ENCODE results near the gene COMMD3. TPM values are rescaled to one million over a fixed set of nuclear protein-coding genes. Genes with fewer than 3 reads are reported as not detected.

COMMD3 gene
- total RNA-seq, 1 experiment from 2014 or later, result 43.5 TPM

DNA sequence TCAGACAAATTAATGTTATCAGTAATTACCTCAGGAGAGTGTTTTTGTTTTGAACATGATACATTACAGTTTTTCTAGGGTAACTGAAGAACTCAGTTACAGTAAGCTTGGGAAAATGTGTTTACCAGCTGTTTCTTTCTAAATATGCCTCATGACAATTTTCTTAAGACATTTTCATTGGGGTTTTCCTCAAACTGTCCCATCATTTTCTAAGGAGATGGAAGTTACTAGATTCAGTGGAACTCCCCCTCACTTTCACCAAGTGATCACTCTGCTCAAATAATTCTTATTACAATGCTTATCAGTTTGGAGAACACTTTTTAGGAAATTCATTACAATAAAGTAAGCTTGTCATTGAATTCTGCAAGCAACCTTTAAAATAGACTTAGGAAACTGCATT is 22.7 kb downstream of the COMMD3 start:
- Histone ChIP-seq H4K20me1 (ENCODE audit: insufficient read depth) (no peaks in the 10 kb centered on the region), H3K36me3 (ENCODE audit: low read depth) (no peaks in the 10 kb centered on the region), H3K9me3 (ENCODE audit: insufficient read depth, low read depth) (no peaks in the 10 kb centered on the region), H3K4me1 (replicated peaks; ENCODE audit: insufficient read depth) (peaks cover 6% of the 10 kb centered on the region; the same call in 1 of the 2 replicates), H3K9me2 (ENCODE audit: insufficient read depth) (no peaks in the 10 kb centered on the region), H3K4me2 (no peak overlapping the region), H2AFZ (no peak overlapping the region), H3F3A (ENCODE audit: insufficient read depth, low read depth) (no peaks in the 10 kb centered on the region), H3K79me2 (ENCODE audit: low read depth) (no peaks in the 10 kb centered on the region), H3K4me3 (no peak overlapping the region), H3K27ac (no peak overlapping the region), H3K27me3 (ENCODE audit: insufficient read depth, low read depth) (no peaks in the 10 kb centered on the region)
- CTCF ChIA-PET, result no interaction called here
- POLR2A ChIA-PET (ENCODE audit: unreplicated experiment), result no interaction called here
- intact Hi-C loops (cut with micrococcal nuclease; ENCODE audit: unreplicated experiment), result no loop called here
- DNase-seq, result no peak
- no TSS peak for BruUV-seq (replicated peaks)
- TF ChIP-seq, protein P1, sequence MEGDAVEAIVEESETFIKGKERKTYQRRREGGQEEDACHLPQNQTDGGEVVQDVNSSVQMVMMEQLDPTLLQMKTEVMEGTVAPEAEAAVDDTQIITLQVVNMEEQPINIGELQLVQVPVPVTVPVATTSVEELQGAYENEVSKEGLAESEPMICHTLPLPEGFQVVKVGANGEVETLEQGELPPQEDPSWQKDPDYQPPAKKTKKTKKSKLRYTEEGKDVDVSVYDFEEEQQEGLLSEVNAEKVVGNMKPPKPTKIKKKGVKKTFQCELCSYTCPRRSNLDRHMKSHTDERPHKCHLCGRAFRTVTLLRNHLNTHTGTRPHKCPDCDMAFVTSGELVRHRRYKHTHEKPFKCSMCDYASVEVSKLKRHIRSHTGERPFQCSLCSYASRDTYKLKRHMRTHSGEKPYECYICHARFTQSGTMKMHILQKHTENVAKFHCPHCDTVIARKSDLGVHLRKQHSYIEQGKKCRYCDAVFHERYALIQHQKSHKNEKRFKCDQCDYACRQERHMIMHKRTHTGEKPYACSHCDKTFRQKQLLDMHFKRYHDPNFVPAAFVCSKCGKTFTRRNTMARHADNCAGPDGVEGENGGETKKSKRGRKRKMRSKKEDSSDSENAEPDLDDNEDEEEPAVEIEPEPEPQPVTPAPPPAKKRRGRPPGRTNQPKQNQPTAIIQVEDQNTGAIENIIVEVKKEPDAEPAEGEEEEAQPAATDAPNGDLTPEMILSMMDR (conservative IDR thresholded peaks at IDR 0.05), result no peak
- no peak for TF ChIP-seq EZH2 (IDR thresholded peaks at IDR 0.05; ENCODE audit: low read depth)

DNA sequence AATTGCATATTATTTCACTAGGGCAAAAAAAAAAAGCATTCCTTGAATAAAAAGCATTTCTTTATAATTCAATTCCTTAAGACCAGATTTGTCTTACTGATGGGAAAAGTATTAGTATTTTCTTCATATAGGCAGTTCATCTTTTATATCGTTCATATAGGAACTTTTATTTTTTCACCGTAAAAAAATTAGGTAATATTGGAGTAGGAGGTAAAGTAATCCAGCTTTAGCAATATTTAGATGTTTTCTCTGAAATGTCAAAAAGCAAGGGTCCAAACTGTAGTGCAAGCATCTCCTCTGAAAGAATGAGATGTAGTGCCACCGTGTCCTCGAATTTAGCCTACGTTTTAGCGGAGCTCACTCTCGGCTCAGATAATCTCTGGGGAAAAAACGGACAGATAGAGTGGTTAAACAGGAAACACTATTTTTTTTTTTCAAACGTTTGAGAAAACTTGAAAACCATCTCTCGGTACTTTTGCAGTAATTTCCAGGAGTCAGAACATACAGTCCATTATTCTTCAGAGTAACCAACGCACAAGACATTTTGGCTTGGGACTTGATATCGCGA is 23.7 kb downstream of the COMMD3 start:
- BruUV-seq (replicated peaks), result TSS peak; percentile 80
- no peaks in the 10 kb centered on the region for H3K9me2 ChIP-seq (ENCODE audit: insufficient read depth)
- intact Hi-C loops (cut with micrococcal nuclease; ENCODE audit: unreplicated experiment), result loop anchor here (2.0 to 5.0 kb wide), 2 partner anchors 89 to 162 kb away; no protein-coding TSS in a partner anchor
- ChIA-PET CTCF (interaction anchor here (0.5 to 0.9 kb wide), 3 partner anchors 336 to 650 kb away, joined by 3 to 5 read pairs (median 4); partner anchors contain the start of gene DNAJC1), POLR2A (ENCODE audit: unreplicated experiment) (interaction anchor here (0.6 to 0.9 kb wide), 7 partner anchors 9 to 825 kb away, joined by 4 to 18 read pairs (median 6); no protein-coding TSS in a partner anchor)
- H3K79me2 ChIP-seq (ENCODE audit: low read depth), result no peaks in the 10 kb centered on the region
- no peak for DNase-seq
- peak overlapping the region; percentile 84 for H3K4me3 ChIP-seq
- H3K36me3 ChIP-seq (ENCODE audit: low read depth), result no peaks in the 10 kb centered on the region
- TF ChIP-seq, protein P1 (conservative IDR thresholded peaks at IDR 0.05), result no peak
- no peak for TF ChIP-seq EZH2 (IDR thresholded peaks at IDR 0.05; ENCODE audit: low read depth)
- no peak overlapping the region for H3K27ac ChIP-seq
- H3K27me3 ChIP-seq (ENCODE audit: insufficient read depth, low read depth), result no peaks in the 10 kb centered on the region
- H3K9me3 ChIP-seq (ENCODE audit: insufficient read depth, low read depth), result no peaks in the 10 kb centered on the region
- H3K4me2 ChIP-seq, result peak overlapping the region; percentile 89
- H3F3A ChIP-seq (ENCODE audit: insufficient read depth, low read depth), result no peaks in the 10 kb centered on the region
- no peaks in the 10 kb centered on the region for H4K20me1 ChIP-seq (ENCODE audit: insufficient read depth)
- peak overlapping the region; percentile 91 for H2AFZ ChIP-seq
- H3K4me1 ChIP-seq (replicated peaks; ENCODE audit: insufficient read depth), result peaks cover 6% of the 10 kb centered on the region; the same call in 1 of the 2 replicates

DNA sequence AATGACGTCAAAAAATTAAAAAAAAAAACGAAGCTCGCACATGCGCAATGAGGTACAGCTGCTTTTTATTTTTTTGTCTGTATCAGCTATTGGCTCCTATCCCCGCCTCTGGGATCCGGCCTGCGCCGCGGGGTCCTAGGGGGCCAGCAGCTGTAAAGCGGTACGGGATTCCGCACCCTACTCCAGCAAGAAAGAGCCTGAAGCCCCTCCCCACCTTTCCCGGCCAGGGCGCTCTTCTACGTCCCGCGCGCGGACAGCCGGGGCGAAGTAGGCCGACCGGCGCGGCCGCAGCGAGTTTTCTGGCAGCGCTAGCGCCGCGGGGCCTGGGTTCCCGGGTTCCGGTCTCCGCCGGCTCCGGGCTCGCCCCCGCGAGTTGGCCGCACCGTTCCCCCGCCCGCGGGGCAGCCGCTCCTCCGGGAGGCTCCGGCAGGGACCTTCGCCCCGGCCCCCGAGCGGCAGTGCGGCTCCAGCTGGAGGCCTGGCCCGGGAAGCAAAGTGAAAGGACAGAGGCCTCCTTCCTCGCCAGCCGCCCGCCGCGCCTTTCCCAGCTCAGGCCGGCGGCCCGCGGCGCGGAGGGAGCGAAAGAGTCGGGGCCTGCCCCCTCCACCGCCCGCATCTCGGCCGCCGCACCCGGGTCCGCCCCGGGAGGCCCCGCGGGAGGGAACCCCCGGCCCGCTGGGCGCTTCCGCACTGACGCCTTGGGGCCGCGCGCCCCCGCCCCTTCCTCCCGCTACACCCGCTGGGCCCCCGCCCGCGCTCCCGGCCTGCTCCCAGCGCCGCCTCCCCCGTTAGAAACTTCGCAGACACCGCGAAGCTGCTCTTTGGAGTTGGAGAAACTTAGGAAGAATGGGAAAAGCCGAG is 24.4 kb downstream of the COMMD3 start:
- Histone ChIP-seq H3K36me3 (ENCODE audit: low read depth) (no peaks in the 10 kb centered on the region), H3K79me2 (ENCODE audit: low read depth) (no peaks in the 10 kb centered on the region), H3K4me1 (replicated peaks; ENCODE audit: insufficient read depth) (peaks cover 6% of the 10 kb centered on the region; the same call in 1 of the 2 replicates), H3K27ac (peak overlapping the region; percentile 61), H3K4me3 (peak overlapping the region; percentile 84), H3K9me2 (ENCODE audit: insufficient read depth) (no peaks in the 10 kb centered on the region), H3K27me3 (ENCODE audit: insufficient read depth, low read depth) (no peaks in the 10 kb centered on the region), H3K4me2 (peak overlapping the region; percentile 89), H3K9me3 (ENCODE audit: insufficient read depth, low read depth) (no peaks in the 10 kb centered on the region), H3F3A (ENCODE audit: insufficient read depth, low read depth) (no peaks in the 10 kb centered on the region), H4K20me1 (ENCODE audit: insufficient read depth) (no peaks in the 10 kb centered on the region), H2AFZ (peak overlapping the region; percentile 91)
- POLR2A ChIA-PET (ENCODE audit: unreplicated experiment), result interaction anchor here (0.6 to 0.9 kb wide), 8 partner anchors 10 to 826 kb away, joined by 3 to 18 read pairs (median 6); partner anchors contain the start of gene SKIDA1
- BruUV-seq (replicated peaks), result TSS peak; percentile 70
- peak; percentile 60 to 72 for DNase-seq
- no peak for TF ChIP-seq EZH2 (IDR thresholded peaks at IDR 0.05; ENCODE audit: low read depth)
- TF ChIP-seq, protein P1 (conservative IDR thresholded peaks at IDR 0.05), result no peak
- intact Hi-C loops (cut with micrococcal nuclease; ENCODE audit: unreplicated experiment), result loop anchor here (2.0 to 5.0 kb wide), 2 partner anchors 88 to 162 kb away; no protein-coding TSS in a partner anchor
- CTCF ChIA-PET, result interaction anchor here (0.6 to 0.9 kb wide), 2 partner anchors 337 to 353 kb away, joined by 4 to 5 read pairs; partner anchors contain the start of gene DNAJC1

All from PC-9 (cell line).